Bronchial epithelial cell (primary cell): ENCODE data around the gene EDA. TPM values are rescaled to one million over a fixed set of nuclear protein-coding genes. Genes with fewer than 3 reads are reported as not detected.
A peak's percentile ranks its signal among the peaks of the same experiment; 100 is the strongest.

ENCODE experiments used
- DNase-seq: peaks from one replicate; pipeline ENCODE4 v3.0.0-alpha.2; 2010; ENCODE audit warnings: low read depth
- FAIRE-seq: peaks from 2 replicates; lab custom pipeline; 2011; peaks lifted over from hg19 to GRCh38; lab: Jason Lieb, UNC
- H3K27me3 ChIP-seq: 2 replicates; pipeline ENCODE4 v1.5.1; 2011; ENCODE audit warnings: low read length; ENCODE audit not compliant: control insufficient read depth, insufficient read depth
- H3K36me3 ChIP-seq: 2 replicates; pipeline ENCODE4 v1.5.1; 2011; ENCODE audit warnings: low read length; ENCODE audit not compliant: control insufficient read depth, insufficient read depth
- H3K4me3 ChIP-seq: 2 replicates; pipeline ENCODE4 v1.5.1; 2011; ENCODE audit warnings: mild to moderate bottlenecking, low read depth, low read length, control low read depth
- total RNA-seq: library from RNA; depleted of rRNA; stranded (reverse); fragments of >200 nt; gene quantifications from 2 replicates; pipeline ENCODE4 v1.2.1, GENCODE V29; 2014
- TF ChIP-seq, protein P1 (sequence below): IDR thresholded peaks from 2 replicates; pipeline ENCODE4 v1.5.1; 2011; ENCODE audit warnings: mild to moderate bottlenecking, moderate library complexity, low read length, control low read depth, inconsistent platforms; ENCODE audit not compliant: insufficient read depth, severe bottlenecking

EDA gene
- total RNA-seq: 0.26 and 0.77 TPM in 2 replicates

DNA sequence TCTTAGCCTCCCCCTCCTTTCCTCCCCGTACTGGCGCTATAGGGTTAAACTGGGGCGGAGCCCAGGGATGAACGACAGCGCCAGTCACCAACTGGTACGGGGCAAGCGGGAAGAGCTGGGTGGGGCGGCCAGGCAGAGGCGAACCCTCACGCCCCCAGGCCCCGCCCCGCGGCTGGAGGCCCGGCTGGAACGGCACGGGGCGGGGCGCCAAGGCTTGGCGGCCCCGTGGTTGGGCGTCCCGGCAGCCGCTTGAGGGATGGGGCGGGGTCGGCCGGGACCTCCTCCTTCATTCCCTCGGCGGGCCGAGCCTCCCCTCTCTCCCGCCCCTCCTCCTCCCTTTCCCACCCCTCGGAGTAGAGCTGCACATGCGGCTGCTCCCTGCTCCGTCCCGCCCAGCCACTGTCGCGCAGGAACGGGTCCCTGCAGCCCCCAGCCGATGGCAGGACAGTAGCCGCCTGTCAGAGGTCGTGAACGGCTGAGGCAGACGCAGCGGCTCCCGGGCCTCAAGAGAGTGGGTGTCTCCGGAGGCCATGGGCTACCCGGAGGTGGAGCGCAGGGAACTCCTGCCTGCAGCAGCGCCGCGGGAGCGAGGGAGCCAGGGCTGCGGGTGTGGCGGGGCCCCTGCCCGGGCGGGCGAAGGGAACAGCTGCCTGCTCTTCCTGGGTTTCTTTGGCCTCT is at the start of gene EDA:
EDA (plus strand) TSS at position 335 of the 678 bp plus-strand sequence.
- peak within 1 kb of the TSS; percentile 48 for H3K4me3 ChIP-seq
- no peaks in the 10 kb centered on the region for H3K36me3 ChIP-seq
- FAIRE-seq (no peak), DNase-seq (peak; percentile 57)
- TF ChIP-seq, protein P1, sequence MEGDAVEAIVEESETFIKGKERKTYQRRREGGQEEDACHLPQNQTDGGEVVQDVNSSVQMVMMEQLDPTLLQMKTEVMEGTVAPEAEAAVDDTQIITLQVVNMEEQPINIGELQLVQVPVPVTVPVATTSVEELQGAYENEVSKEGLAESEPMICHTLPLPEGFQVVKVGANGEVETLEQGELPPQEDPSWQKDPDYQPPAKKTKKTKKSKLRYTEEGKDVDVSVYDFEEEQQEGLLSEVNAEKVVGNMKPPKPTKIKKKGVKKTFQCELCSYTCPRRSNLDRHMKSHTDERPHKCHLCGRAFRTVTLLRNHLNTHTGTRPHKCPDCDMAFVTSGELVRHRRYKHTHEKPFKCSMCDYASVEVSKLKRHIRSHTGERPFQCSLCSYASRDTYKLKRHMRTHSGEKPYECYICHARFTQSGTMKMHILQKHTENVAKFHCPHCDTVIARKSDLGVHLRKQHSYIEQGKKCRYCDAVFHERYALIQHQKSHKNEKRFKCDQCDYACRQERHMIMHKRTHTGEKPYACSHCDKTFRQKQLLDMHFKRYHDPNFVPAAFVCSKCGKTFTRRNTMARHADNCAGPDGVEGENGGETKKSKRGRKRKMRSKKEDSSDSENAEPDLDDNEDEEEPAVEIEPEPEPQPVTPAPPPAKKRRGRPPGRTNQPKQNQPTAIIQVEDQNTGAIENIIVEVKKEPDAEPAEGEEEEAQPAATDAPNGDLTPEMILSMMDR: no peak
- no peaks in the 10 kb centered on the region for H3K27me3 ChIP-seq

DNA sequence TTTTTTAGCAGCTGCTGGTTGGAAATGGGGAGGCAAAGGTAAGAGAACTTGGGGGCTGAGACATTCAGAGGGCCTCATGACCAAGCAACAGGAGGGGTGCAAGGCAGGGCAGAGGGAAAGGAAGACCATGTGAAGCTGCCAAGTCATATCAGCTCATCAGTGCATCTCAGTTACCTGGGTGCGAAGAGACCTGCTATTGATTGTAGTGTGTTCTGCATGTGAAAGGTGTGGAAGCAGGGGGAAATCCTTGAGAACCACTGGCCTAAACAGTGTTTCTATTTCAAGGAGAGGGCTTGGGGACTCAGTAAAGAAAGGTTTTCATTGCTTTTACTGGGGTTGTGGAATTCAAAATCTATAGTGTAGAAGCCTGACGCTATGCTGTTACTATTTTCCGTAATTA is 47.1 kb upstream of the EDA start:
- no peaks in the 10 kb centered on the region for H3K27me3 ChIP-seq
- no peak for DNase-seq
- TF ChIP-seq, protein P1: no peak
- H3K4me3 ChIP-seq: no peak overlapping the region
- FAIRE-seq: no peak
- no peaks in the 10 kb centered on the region for H3K36me3 ChIP-seq

DNA sequence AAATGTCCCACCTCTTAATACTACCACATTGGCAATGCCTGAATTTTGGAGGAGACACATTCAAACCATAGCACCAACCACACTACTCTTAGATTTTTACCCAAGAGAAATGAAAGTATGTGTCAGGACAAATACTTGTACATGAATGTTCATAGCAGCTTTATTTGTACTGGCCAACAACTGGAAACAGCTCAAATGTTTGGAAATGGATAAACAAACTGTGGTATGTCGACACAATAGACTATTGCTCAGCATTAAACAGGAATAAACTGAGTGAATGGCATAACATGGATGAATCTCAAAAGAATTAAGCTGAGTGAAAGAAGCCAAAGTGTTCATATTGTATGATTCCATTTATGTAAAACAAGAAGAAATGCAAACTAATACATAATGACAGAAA is 18.5 kb upstream of the EDA start:
- no peaks in the 10 kb centered on the region for H3K36me3 ChIP-seq
- no peak for FAIRE-seq
- no peak for DNase-seq
- H3K4me3 ChIP-seq: no peak overlapping the region
- TF ChIP-seq, protein P1: no peak
- H3K27me3 ChIP-seq: no peaks in the 10 kb centered on the region

DNA sequence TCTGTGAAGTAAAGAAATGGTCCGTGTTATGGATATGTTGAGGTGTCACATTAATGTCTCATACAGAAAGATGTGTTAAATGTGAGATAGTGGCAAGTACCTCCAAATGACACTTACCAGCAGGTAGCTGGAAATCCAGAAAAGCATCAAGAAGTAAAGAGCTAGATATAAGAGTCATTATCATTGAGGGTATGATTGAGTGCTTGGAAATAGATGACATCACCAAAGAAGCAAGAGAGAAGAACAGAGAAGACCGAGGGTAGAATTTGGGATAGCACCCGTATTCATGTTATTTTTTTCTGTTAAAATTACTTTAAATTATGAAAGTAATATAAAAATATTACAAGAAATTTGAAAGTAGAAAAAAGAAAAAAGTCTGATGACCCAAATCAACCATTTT is 15.7 kb upstream of the EDA start:
- DNase-seq: no peak
- TF ChIP-seq, protein P1: no peak
- H3K4me3 ChIP-seq: no peak overlapping the region
- no peaks in the 10 kb centered on the region for H3K36me3 ChIP-seq
- FAIRE-seq: no peak
- H3K27me3 ChIP-seq: no peaks in the 10 kb centered on the region

DNA sequence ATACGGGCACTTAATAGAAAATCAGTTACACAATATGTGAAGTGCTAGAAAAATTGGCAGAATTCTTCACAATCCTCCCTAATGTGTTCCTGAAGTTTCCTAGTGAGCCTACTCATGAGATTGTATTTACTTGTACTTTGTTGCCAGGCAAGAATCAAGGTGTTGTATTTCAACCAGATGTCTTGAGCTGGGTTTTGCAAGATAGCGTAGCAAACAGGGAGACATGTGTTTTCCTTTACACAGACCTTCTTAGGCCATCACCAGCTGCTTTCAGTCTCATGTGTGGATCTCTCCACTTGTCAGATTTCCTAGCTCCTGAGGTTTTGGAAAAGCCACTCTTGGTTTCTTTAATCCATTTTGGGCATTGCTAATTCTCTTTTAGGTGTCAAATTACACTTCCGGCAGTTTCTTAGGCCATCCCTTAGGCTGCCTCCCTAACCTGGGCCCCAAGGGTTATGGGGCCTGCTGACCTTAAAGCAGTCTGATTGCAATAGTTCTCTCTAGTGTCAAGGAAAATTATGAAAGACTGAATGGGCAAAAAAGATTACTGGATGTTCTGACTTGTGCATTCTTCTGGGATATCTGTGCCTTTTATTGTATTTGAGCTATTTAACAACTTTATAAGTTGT is 12.2 kb upstream of the EDA start:
- DNase-seq (peak; percentile 3), FAIRE-seq (no peak)
- Histone ChIP-seq H3K36me3 (no peaks in the 10 kb centered on the region), H3K4me3 (no peak overlapping the region), H3K27me3 (no peaks in the 10 kb centered on the region)
- TF ChIP-seq, protein P1: no peak
